ENCODE results near the gene MN1. TPM values are rescaled to one million over a fixed set of nuclear protein-coding genes. Genes with fewer than 3 reads are reported as not detected.

Gene MN1
- total RNA-seq, 2 donors from 2014 or later, result 1.0 to 5.6 TPM

GRCh38 chr22:27730641-27731433 is 70.7 kb downstream of the MN1 start:
- DNase-seq, result no peak
- H3K27ac ChIP-seq, result no peak overlapping the region
- H3K9me3 ChIP-seq, result no peaks in the 10 kb centered on the region
- intact Hi-C loops (cut with DNase I), result no loop called here
- no peaks in the 10 kb centered on the region for H3K36me3 ChIP-seq (replicated peaks in 1 of 2; ENCODE audit: insufficient read depth in 1 of 2, low read depth in 2 of 2)
- ATAC-seq, result no peak
- H3K27me3 ChIP-seq, result no peaks in the 10 kb centered on the region
- TF ChIP-seq POLR2A (IDR thresholded peaks at IDR 0.05) (no peak), CTCF (IDR thresholded peaks at IDR 0.05) (no peak)
- 84 to 94% methylated on average over 8 to 9 of the region's 9 CpGs for WGBS, 2 donors
- H3K4me1 ChIP-seq, result no peaks in the 10 kb centered on the region
- H3K4me3 ChIP-seq, result no peak overlapping the region

GRCh38 chr22:27729246-27729645 is 72.3 kb downstream of the MN1 start:
- Histone ChIP-seq H3K4me3 (no peak overlapping the region), H3K9me3 (no peaks in the 10 kb centered on the region), H3K27ac (no peak overlapping the region), H3K4me1 (no peaks in the 10 kb centered on the region), H3K36me3 (replicated peaks in 1 of 2; ENCODE audit: insufficient read depth in 1 of 2, low read depth in 2 of 2) (no peaks in the 10 kb centered on the region), H3K27me3 (no peaks in the 10 kb centered on the region)
- WGBS, 2 donors, result 90 to 91% methylated on average over 4 of the region's 4 CpGs
- ATAC-seq (no peak), DNase-seq (no peak)
- intact Hi-C loops (cut with DNase I), result no loop called here
- TF ChIP-seq CTCF (IDR thresholded peaks at IDR 0.05), result no peak
- TF ChIP-seq POLR2A (IDR thresholded peaks at IDR 0.05), result no peak

GRCh38 chr22:27727673-27728451 is 73.7 kb downstream of the MN1 start:
- ATAC-seq (no peak), DNase-seq (no peak)
- Histone ChIP-seq H3K27me3 (no peaks in the 10 kb centered on the region), H3K4me3 (no peak overlapping the region), H3K4me1 (no peaks in the 10 kb centered on the region), H3K27ac (peak overlapping the region in 2 of 4 donors; percentile 11 to 27), H3K36me3 (replicated peaks in 1 of 2; ENCODE audit: insufficient read depth in 1 of 2, low read depth in 2 of 2) (no peaks in the 10 kb centered on the region), H3K9me3 (no peaks in the 10 kb centered on the region)
- intact Hi-C loops (cut with DNase I), result no loop called here
- WGBS, 2 donors, result 86 to 94% methylated on average over 4 of the region's 4 CpGs
- TF ChIP-seq POLR2A (IDR thresholded peaks at IDR 0.05) (no peak), CTCF (IDR thresholded peaks at IDR 0.05) (no peak)

GRCh38 chr22:27726686-27727449 is 74.7 kb downstream of the MN1 start:
- no peaks in the 10 kb centered on the region for H3K4me1 ChIP-seq
- DNase-seq (peak in 1 of 4 donors; percentile 28), ATAC-seq (peak; percentile 56)
- H3K4me3 ChIP-seq, result no peak overlapping the region
- no peaks in the 10 kb centered on the region for H3K36me3 ChIP-seq (replicated peaks in 1 of 2; ENCODE audit: insufficient read depth in 1 of 2, low read depth in 2 of 2)
- intact Hi-C loops (cut with DNase I), result no loop called here
- TF ChIP-seq POLR2A (IDR thresholded peaks at IDR 0.05) (no peak), CTCF (IDR thresholded peaks at IDR 0.05) (no peak)
- H3K9me3 ChIP-seq, result no peaks in the 10 kb centered on the region
- no peaks in the 10 kb centered on the region for H3K27me3 ChIP-seq
- peak overlapping the region in 3 of 4 donors; percentile 15 to 35 (median 27) for H3K27ac ChIP-seq
- WGBS, 2 donors, result 67 to 82% methylated on average over 13 of the region's 13 CpGs
